Measurements from ENCODE around the gene TMEM178A. TPM values are rescaled to one million over a fixed set of nuclear protein-coding genes. Genes with fewer than 3 reads are reported as not detected.

The TMEM178A gene
- total and polyA plus RNA-seq, 2 of the 8 experiments (the other 6 are each of a cell fraction or from before 2014, with no cell fraction given): 11.2 to 14.9 TPM

DNA sequence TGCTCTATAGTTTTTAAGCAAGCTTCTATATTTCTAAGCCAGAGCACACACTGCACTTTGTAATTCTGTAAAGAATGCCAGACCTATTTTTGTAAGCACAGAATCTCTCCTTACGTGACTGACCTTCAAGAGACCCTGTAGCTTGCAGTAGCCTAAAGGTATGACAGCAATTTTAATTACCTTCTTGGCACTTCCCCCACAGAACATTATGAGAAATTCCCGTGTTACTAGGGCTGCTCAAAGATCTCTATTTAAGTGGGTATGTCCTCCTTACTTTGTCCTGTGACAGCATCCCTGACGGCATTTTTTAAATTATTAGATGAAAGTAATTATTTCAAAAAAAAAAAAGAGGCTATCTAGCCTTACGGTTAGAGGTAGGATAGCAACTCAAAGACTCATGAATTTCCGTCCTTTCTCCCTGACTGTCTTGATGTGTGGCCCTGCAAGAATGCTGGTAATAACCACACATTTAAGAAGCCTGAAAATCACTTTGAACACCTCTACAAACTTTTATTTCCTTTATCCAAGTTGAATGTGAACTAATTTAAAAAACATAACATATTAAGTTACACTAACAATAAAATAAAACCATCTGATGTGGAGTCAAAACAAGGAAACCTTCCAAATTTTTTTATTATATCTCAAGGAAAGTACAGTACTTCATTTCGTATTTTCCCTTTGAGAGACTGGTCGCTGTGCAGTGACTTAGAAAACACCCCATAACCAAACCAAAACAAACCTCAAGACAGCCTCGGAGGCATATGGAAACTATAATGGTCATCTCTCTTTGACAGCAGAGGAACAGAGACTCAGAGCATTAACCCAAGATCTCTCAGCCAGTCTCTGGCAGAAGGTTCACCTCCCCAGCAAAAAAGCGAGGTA, 58.5 kb downstream of the TMEM178A start:
- no peaks in the 10 kb centered on the region for H4K20me1 ChIP-seq (replicated peaks in 1 of 2; ENCODE audit: control insufficient read depth in 1 of 2, insufficient read depth in 2 of 2, low read length in 2 of 2)
- no peak overlapping the region for H3K56ac ChIP-seq (replicated peaks; ENCODE audit: insufficient read length, low read depth, low read length)
- no peak overlapping the region for H2BK5ac ChIP-seq (ENCODE audit: low read depth, low read length)
- H3K23ac ChIP-seq (ENCODE audit: insufficient read length): no peak overlapping the region
- no peak overlapping the region for H3K27ac ChIP-seq (ENCODE audit: low read depth, low read length)
- H3K18ac ChIP-seq (ENCODE audit: extremely low read depth, low read length): no peak overlapping the region
- no peak overlapping the region for H2BK12ac ChIP-seq (ENCODE audit: low read depth, low read length)
- H3K9me3 ChIP-seq (ENCODE audit: insufficient read depth in 2 of 2, low read depth in 1 of 2, low read length in 1 of 2): no peaks in the 10 kb centered on the region
- no peak overlapping the region for H2AFZ ChIP-seq (ENCODE audit: low read length)
- H4K8ac ChIP-seq (ENCODE audit: extremely low read depth, insufficient read depth, low read length): no peak overlapping the region
- no peak overlapping the region for H4K91ac ChIP-seq (replicated peaks; ENCODE audit: insufficient read length, low read length)
- H3K4me1 ChIP-seq (replicated peaks in 1 of 4; ENCODE audit: control insufficient read depth in 3 of 4, insufficient read depth in 4 of 4, low read length in 3 of 4): peaks cover 0 to 5% (median 0%) of the 10 kb centered on the region in 4 experiments; a peak in 1 of 7 replicates
- CTCF ChIA-PET (ENCODE audit: partially characterized antibody): interaction anchor here (1.1 to 9.8 kb wide), 4 partner anchors 9 to 14 kb away, joined by 3 to 103 read pairs (median 4); no protein-coding TSS in a partner anchor
- no peak overlapping the region for H2BK20ac ChIP-seq (ENCODE audit: low read length)
- H2BK15ac ChIP-seq (ENCODE audit: low read length): no peak overlapping the region
- no peaks in the 10 kb centered on the region for H3K79me2 ChIP-seq (ENCODE audit: control insufficient read depth in 1 of 2, insufficient read depth in 2 of 2, low read length in 2 of 2)
- no peak overlapping the region for H3K4me3 ChIP-seq (ENCODE audit: extremely low read depth in 1 of 4, insufficient read depth in 2 of 4, low read depth in 3 of 4, low read length in 4 of 4)
- no peak overlapping the region for H3K9ac ChIP-seq (replicated peaks in 1 of 4; ENCODE audit: extremely low read depth in 1 of 4, low read depth in 3 of 4, low read length in 3 of 4)
- H3K23me2 ChIP-seq (ENCODE audit: low read depth, low read length): no peaks in the 10 kb centered on the region
- H3K79me1 ChIP-seq (ENCODE audit: low read depth, low read length): no peaks in the 10 kb centered on the region
- FAIRE-seq (no peak), DNase-seq (ENCODE audit: low read depth in 1 of 2, low spot score in 2 of 2) (no peak)
- H4K5ac ChIP-seq (ENCODE audit: insufficient read length, low read depth, low read length): no peak overlapping the region
- no peak overlapping the region for H3K14ac ChIP-seq (ENCODE audit: insufficient read length)
- no peak overlapping the region for H3K4me2 ChIP-seq (ENCODE audit: insufficient read depth in 1 of 2, low read depth in 2 of 2, low read length in 2 of 2)
- H2BK120ac ChIP-seq (replicated peaks; ENCODE audit: low read depth, low read length): no peak overlapping the region
- 86% methylated on average over 9 of the region's 9 CpGs; no CpG with 5 or more reads in 1 of the 2 experiments for WGBS, 2 experiments (ENCODE audit: extremely low coverage in 1 of 2, insufficient coverage in 1 of 2, insufficient read length in 1 of 2, insufficient replicate concordance in 2 of 2, low coverage in 1 of 2, low lambda C conversion rate in 2 of 2, missing lambda C conversion rate in 1 of 2)
- no peak overlapping the region for H3K4ac ChIP-seq (replicated peaks; ENCODE audit: insufficient read length, low read depth, low read length)
- H3K27me3 ChIP-seq (replicated peaks in 1 of 4; ENCODE audit: control insufficient read depth in 3 of 4, extremely low read depth in 1 of 4, insufficient read depth in 3 of 4, low read length in 3 of 4): no peaks in the 10 kb centered on the region
- POLR2A ChIA-PET (ENCODE audit: partially characterized antibody): no interaction called here
- TF ChIP-seq POU5F1 (IDR thresholded peaks at IDR 0.05; ENCODE audit: low read depth, low read length): no peak
- TF ChIP-seq TBP (IDR thresholded peaks at IDR 0.05; ENCODE audit: low read depth, low read length): no peak
- no peak for TF ChIP-seq SP2 (IDR thresholded peaks at IDR 0.05; ENCODE audit: low read length)
- TF ChIP-seq ZNF274 (IDR thresholded peaks at IDR 0.05; ENCODE audit: borderline replicate concordance, extremely low read depth, low read length): no peak
- TF ChIP-seq EGR1 (IDR thresholded peaks at IDR 0.05; ENCODE audit: borderline replicate concordance, low read depth, low read length): no peak
- no peak for TF ChIP-seq YY1 (IDR thresholded peaks at IDR 0.05; ENCODE audit: low read depth, low read length)
- no peak overlapping the region for H2AK5ac ChIP-seq (ENCODE audit: low read depth, low read length)
- H3K36me3 ChIP-seq (ENCODE audit: control insufficient read depth in 2 of 4, insufficient read depth in 4 of 4, low read length in 3 of 4): no peaks in the 10 kb centered on the region

Data from H1 (cell line).